Ovary (tissue), 9 donors: ENCODE measurements around the gene MYO9A. TPM values are rescaled to one million over a fixed set of nuclear protein-coding genes. Genes with fewer than 3 reads are reported as not detected.

ENCODE experiments used
- DNase-seq, 5 donors: peaks; one replicate each; pipeline ENCODE4 v3.0.0-alpha.2; 2019 to 2020
- H3K27ac ChIP-seq, 2 donors: fragments of 200-600 bp; one replicate each; pipeline versions ENCODE4 v1.5.1 to v1.8.0; 2019 to 2022
- H3K27me3 ChIP-seq: fragments of 200-600 bp; one replicate; pipeline ENCODE4 v1.8.0; 2022
- H3K36me3 ChIP-seq: fragments of 200-600 bp; sonication (generic); one replicate; pipeline ENCODE4 v1.5.1; 2019
- H3K4me1 ChIP-seq: one replicate; pipeline ENCODE4 v1.8.1; 2013; ENCODE audit warnings: mild to moderate bottlenecking, moderate library complexity; ENCODE audit not compliant: insufficient read depth
- H3K4me3 ChIP-seq: fragments of 200-600 bp; sonication (generic); one replicate; pipeline ENCODE4 v1.5.1; 2017
- H3K9me3 ChIP-seq, 2 donors: fragments of 200-600 bp in 1 of 2; sonication (generic) in 1 of 2; one replicate each; pipeline versions ENCODE4 v1.5.1 to v1.8.1; 2013 to 2019; ENCODE audit warnings: mild to moderate bottlenecking in 1 of 2, moderate library complexity in 1 of 2
- EP300 ChIP-seq: sonication (generic); formaldehyde crosslinking; IDR thresholded peaks from one replicate; pipeline ENCODE4 v1.6.1; 2017; ENCODE audit warnings: antibody characterized with exemption
- POLR2A ChIP-seq: fragments of 450-650 bp; IDR thresholded peaks from one replicate; pipeline ENCODE4 v1.6.1; 2017; ENCODE audit warnings: antibody characterized with exemption, mild to moderate bottlenecking, moderate library complexity
- WGBS, 3 donors: extraction: QIAGEN DNeasy Blood & Tissue Kit in 1 of 3; methylation state at CpG; one replicate each; pipeline versions ENCODE4 v1.1.5 to v1.1.7; 2013 to 2017; 5-methylcytosine and 5-hydroxymethylcytosine counted together
- intact Hi-C, 4 donors: fragments of 100-400 bp; cut with DNase I; formaldehyde crosslinking; loops; one replicate each; pipeline versions ENCODE4 v1.11.0 to v1.15.1; 2022 to 2023
- polyA plus RNA-seq, 2 donors: library from polyadenylated mRNA; stranded (reverse); fragments of 200-250 nt in 1 of 2; fragments of 350-450 nt in 1 of 2; fragmentation: Illumina TruSeq in 1 of 2; extraction: RNeasy Lipid Tissue Mini Kit (QIAGEN cat#74804) in 1 of 2; gene quantifications; one replicate each; pipeline ENCODE4 v1.2.3, GENCODE V29; 2013 to 2014
- total RNA-seq, 7 donors: library from RNA; depleted of rRNA in 2 of 7; stranded (reverse); fragments of >200 nt in 2 of 7; fragmentation: NEBNext Ultra II Directional in 3 of 7; extraction: Animal tissue kit (Norgen Biotek cat#: 25700) in 3 of 7; gene quantifications; one replicate each; pipeline versions ENCODE4 v1.1.0 to v1.2.4, GENCODE V29; 2016 to 2023
- TF ChIP-seq, protein P1 (sequence below), 3 donors: fragments of 450-650 bp in 2 of 3; fragments of 200-600 bp in 1 of 3; IDR thresholded peaks; one replicate each; pipeline versions ENCODE4 v1.5.1 to v1.8.0; 2016 to 2022; ENCODE audit warnings: antibody characterized with exemption in 3 of 3, mild to moderate bottlenecking in 1 of 3
- donor health status: DM: no; HTN: no; CAD: no; lungs with moderate emphysema.
- donor health status: DM: no; HTN: no; CAD: no.
- donor health status: Bipolar disorder and iron deficiency.
- donor health status: DM: yes; HTN: yes; CAD: no.
- donor health status: DM: no; HTN: no; CAD: no.
- donor health status: DM: yes; HTN: yes; CAD: no.

MYO9A gene
- total and polyA plus RNA-seq, 9 donors: 8.1 to 71.6 (median 57.2) TPM

- no peaks in the 10 kb centered on the region for H3K9me3 ChIP-seq
- no peak overlapping the region for H3K4me3 ChIP-seq
- TF ChIP-seq POLR2A (no peak), EP300 (no peak)
- TF ChIP-seq, protein P1, sequence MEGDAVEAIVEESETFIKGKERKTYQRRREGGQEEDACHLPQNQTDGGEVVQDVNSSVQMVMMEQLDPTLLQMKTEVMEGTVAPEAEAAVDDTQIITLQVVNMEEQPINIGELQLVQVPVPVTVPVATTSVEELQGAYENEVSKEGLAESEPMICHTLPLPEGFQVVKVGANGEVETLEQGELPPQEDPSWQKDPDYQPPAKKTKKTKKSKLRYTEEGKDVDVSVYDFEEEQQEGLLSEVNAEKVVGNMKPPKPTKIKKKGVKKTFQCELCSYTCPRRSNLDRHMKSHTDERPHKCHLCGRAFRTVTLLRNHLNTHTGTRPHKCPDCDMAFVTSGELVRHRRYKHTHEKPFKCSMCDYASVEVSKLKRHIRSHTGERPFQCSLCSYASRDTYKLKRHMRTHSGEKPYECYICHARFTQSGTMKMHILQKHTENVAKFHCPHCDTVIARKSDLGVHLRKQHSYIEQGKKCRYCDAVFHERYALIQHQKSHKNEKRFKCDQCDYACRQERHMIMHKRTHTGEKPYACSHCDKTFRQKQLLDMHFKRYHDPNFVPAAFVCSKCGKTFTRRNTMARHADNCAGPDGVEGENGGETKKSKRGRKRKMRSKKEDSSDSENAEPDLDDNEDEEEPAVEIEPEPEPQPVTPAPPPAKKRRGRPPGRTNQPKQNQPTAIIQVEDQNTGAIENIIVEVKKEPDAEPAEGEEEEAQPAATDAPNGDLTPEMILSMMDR (IDR thresholded peaks at IDR 0.05): no peak
- no peaks in the 10 kb centered on the region for H3K36me3 ChIP-seq
- peaks cover 1% of the 10 kb centered on the region for H3K4me1 ChIP-seq
- no peak overlapping the region for H3K27ac ChIP-seq
- WGBS, 3 donors: 95 to 98% (median 98%) methylated on average over 11 of the region's 11 CpGs
- intact Hi-C loops: no loop called here
- no peaks in the 10 kb centered on the region for H3K27me3 ChIP-seq
- DNase-seq: no peak
Observed at GRCh38 chr15:72086010-72086697, 31.8 kb downstream of the MYO9A start.

GRCh38 chr15:72082176-72082575 lies 35.8 kb downstream of the MYO9A start:
- Histone ChIP-seq H3K27me3 (no peaks in the 10 kb centered on the region), H3K9me3 (no peaks in the 10 kb centered on the region), H3K4me3 (no peak overlapping the region), H3K4me1 (no peaks in the 10 kb centered on the region), H3K27ac (no peak overlapping the region), H3K36me3 (no peaks in the 10 kb centered on the region)
- intact Hi-C loops: no loop called here
- DNase-seq: no peak
- WGBS, 3 donors: 88 to 94% (median 93%) methylated on average over 1 of the region's 1 CpG
- no peak for TF ChIP-seq POLR2A
- TF ChIP-seq EP300: no peak
- TF ChIP-seq, protein P1 (IDR thresholded peaks at IDR 0.05): no peak

- no peak for DNase-seq
- H3K4me3 ChIP-seq: no peak overlapping the region
- TF ChIP-seq POLR2A (no peak), EP300 (no peak)
- TF ChIP-seq, protein P1 (IDR thresholded peaks at IDR 0.05): no peak
- H3K4me1 ChIP-seq: no peaks in the 10 kb centered on the region
- H3K27me3 ChIP-seq: no peaks in the 10 kb centered on the region
- intact Hi-C loops: no loop called here
- 94 to 95% (median 95%) methylated on average over 6 of the region's 6 CpGs for WGBS, 3 donors
- no peak overlapping the region for H3K27ac ChIP-seq
- no peaks in the 10 kb centered on the region for H3K36me3 ChIP-seq
- H3K9me3 ChIP-seq: no peaks in the 10 kb centered on the region
Observed at GRCh38 chr15:72078887-72079286, 39.1 kb downstream of the MYO9A start.

- Histone ChIP-seq H3K4me1 (no peaks in the 10 kb centered on the region), H3K27ac (no peak overlapping the region), H3K4me3 (no peak overlapping the region), H3K9me3 (no peaks in the 10 kb centered on the region), H3K27me3 (no peaks in the 10 kb centered on the region), H3K36me3 (no peaks in the 10 kb centered on the region)
- 95 to 100% (median 98%) methylated on average over 1 of the region's 1 CpG for WGBS, 3 donors
- intact Hi-C loops: no loop called here
- TF ChIP-seq EP300 (no peak), POLR2A (no peak)
- TF ChIP-seq, protein P1 (IDR thresholded peaks at IDR 0.05): no peak
- no peak for DNase-seq
Observed at GRCh38 chr15:72077950-72078349, 40.0 kb downstream of the MYO9A start.
